H1 (cell line): Measurements from ENCODE around the gene P3H2. TPM values are rescaled to one million over a fixed set of nuclear protein-coding genes. Genes with fewer than 3 reads are reported as not detected.

ENCODE experiments used
- CTCF ChIA-PET: fragments of 300-600 bp; sonication (Branson Sonifier 250); formaldehyde crosslinking; loops from one replicate; lab custom pipeline; 2021; ENCODE audit not compliant: partially characterized antibody; lab: Charles Lee
- POLR2A ChIA-PET: fragments of 300-600 bp; sonication (Branson Sonifier 250); formaldehyde crosslinking; loops from one replicate; lab custom pipeline; 2021; ENCODE audit warnings: inconsistent platforms; ENCODE audit not compliant: partially characterized antibody; lab: Charles Lee
- DNase-seq, 2 experiments: peaks; one replicate each; pipeline versions ENCODE4 v3.0.0 to v3.0.0-alpha.2; 2010 to 2022; ENCODE audit warnings: low spot score in 2 of 2, low read depth in 1 of 2, mixed read lengths in 1 of 2
- FAIRE-seq: peaks from 2 replicates; lab custom pipeline; 2011; peaks lifted over from hg19 to GRCh38; lab: Jason Lieb, UNC
- H2AFZ ChIP-seq: 2 replicates; pipeline ENCODE4 v1.8.1; 2012; ENCODE audit warnings: low read length, inconsistent platforms
- H2AK5ac ChIP-seq: 2 replicates; pipeline ENCODE4 v1.6.1; 2013; ENCODE audit warnings: low read depth, low read length
- H2BK120ac ChIP-seq: replicated peaks from 2 replicates; pipeline ENCODE3; 2013; ENCODE audit warnings: low read depth, low read length, inconsistent platforms
- H2BK12ac ChIP-seq: 2 replicates; pipeline ENCODE4 v1.6.1; 2013; ENCODE audit warnings: low read depth, low read length
- H2BK15ac ChIP-seq: 2 replicates; pipeline ENCODE4 v1.6.1; 2013; ENCODE audit warnings: low read length
- H2BK20ac ChIP-seq: 2 replicates; pipeline ENCODE4 v1.6.1; 2013; ENCODE audit warnings: low read length
- H2BK5ac ChIP-seq: 2 replicates; pipeline ENCODE4 v1.6.1; 2013; ENCODE audit warnings: low read depth, low read length
- H3K14ac ChIP-seq: 2 replicates; pipeline ENCODE4 v1.6.1; 2013; ENCODE audit warnings: inconsistent platforms; ENCODE audit not compliant: insufficient read length
- H3K18ac ChIP-seq: 2 replicates; pipeline ENCODE4 v1.6.1; 2013; ENCODE audit warnings: low read length; ENCODE audit errors: extremely low read depth
- H3K23ac ChIP-seq: 2 replicates; pipeline ENCODE4 v1.6.1; 2013; ENCODE audit warnings: inconsistent platforms; ENCODE audit not compliant: insufficient read length
- H3K23me2 ChIP-seq: 2 replicates; pipeline ENCODE4 v1.6.1; 2013; ENCODE audit warnings: low read depth, low read length
- H3K27ac ChIP-seq: 2 replicates; pipeline ENCODE4 v1.6.1; 2011; ENCODE audit warnings: low read depth, low read length, inconsistent platforms
- H3K27me3 ChIP-seq, 4 experiments: replicated peaks in 1 of 4; 1 replicate in 1 of 4; 2 replicates in 3 of 4; pipeline versions ENCODE4 v1.6.1 to v1.8.1; 2011 to 2013; ENCODE audit warnings: low read length in 3 of 4, mild to moderate bottlenecking in 3 of 4, inconsistent platforms in 2 of 4, mixed read lengths in 2 of 4, moderate library complexity in 1 of 4; ENCODE audit not compliant: control insufficient read depth in 3 of 4, insufficient read depth in 3 of 4; ENCODE audit errors: extremely low read depth in 1 of 4
- H3K36me3 ChIP-seq, 4 experiments: 2 replicates each; pipeline versions ENCODE4 v1.6.1 to v1.8.1; 2011 to 2013; ENCODE audit warnings: mild to moderate bottlenecking in 4 of 4, low read length in 3 of 4, moderate library complexity in 2 of 4, control low read depth in 1 of 4, inconsistent platforms in 1 of 4; ENCODE audit not compliant: insufficient read depth in 4 of 4, control insufficient read depth in 2 of 4
- H3K4ac ChIP-seq: replicated peaks from 2 replicates; pipeline ENCODE3; 2013; ENCODE audit warnings: low read length, low read depth, mixed read lengths, inconsistent platforms; ENCODE audit not compliant: insufficient read length
- H3K4me1 ChIP-seq, 4 experiments: replicated peaks in 1 of 4; 1 replicate in 1 of 4; 2 replicates in 3 of 4; pipeline versions ENCODE4 v1.6.1 to v1.8.1; 2011 to 2013; ENCODE audit warnings: low read length in 3 of 4, inconsistent platforms in 2 of 4, mixed read lengths in 1 of 4; ENCODE audit not compliant: insufficient read depth in 4 of 4, control insufficient read depth in 3 of 4
- H3K4me2 ChIP-seq, 2 experiments: 2 replicates each; pipeline versions ENCODE4 v1.6.1 to v1.8.1; 2011 to 2013; ENCODE audit warnings: low read depth in 2 of 2, low read length in 2 of 2, control low read depth in 1 of 2, inconsistent platforms in 1 of 2, mild to moderate bottlenecking in 1 of 2; ENCODE audit not compliant: insufficient read depth in 1 of 2
- H3K4me3 ChIP-seq, 4 experiments: fragments of 200-600, 300-600 bp in 1 of 4; sonication (generic), shearing (Covaris generic), sonication (Bioruptor Twin) in 1 of 4; 2 replicates each; pipeline versions ENCODE4 v1.5.1 to v1.8.1; 2011 to 2016; ENCODE audit warnings: low read length in 4 of 4, low read depth in 3 of 4, control low read depth in 2 of 4, inconsistent platforms in 2 of 4, mild to moderate bottlenecking in 2 of 4, mixed read lengths in 1 of 4, moderate library complexity in 1 of 4; ENCODE audit not compliant: insufficient read depth in 2 of 4; ENCODE audit errors: extremely low read depth in 1 of 4
- H3K56ac ChIP-seq: replicated peaks from 2 replicates; pipeline ENCODE3; 2013; ENCODE audit warnings: low read depth, mild to moderate bottlenecking, mixed read lengths, low read length, inconsistent platforms; ENCODE audit not compliant: insufficient read length
- H3K79me1 ChIP-seq: 2 replicates; pipeline ENCODE4 v1.6.1; 2013; ENCODE audit warnings: low read depth, low read length, control low read depth
- H3K79me2 ChIP-seq, 2 experiments: 2 replicates each; pipeline versions ENCODE4 v1.6.1 to v1.8.1; 2012 to 2013; ENCODE audit warnings: low read length in 2 of 2, mild to moderate bottlenecking in 2 of 2, inconsistent platforms in 1 of 2; ENCODE audit not compliant: insufficient read depth in 2 of 2, control insufficient read depth in 1 of 2
- H3K9ac ChIP-seq, 4 experiments: replicated peaks in 1 of 4; 1 replicate in 1 of 4; 2 replicates in 3 of 4; pipeline versions ENCODE4 v1.6.1 to v1.8.1; 2011 to 2013; ENCODE audit warnings: low read depth in 3 of 4, low read length in 3 of 4, control low read depth in 2 of 4, mild to moderate bottlenecking in 2 of 4, moderate library complexity in 2 of 4, inconsistent platforms in 1 of 4; ENCODE audit errors: extremely low read depth in 1 of 4
- H3K9me3 ChIP-seq, 2 experiments: 2 replicates each; pipeline versions ENCODE4 v1.6.1 to v1.8.1; 2012 to 2013; ENCODE audit warnings: mild to moderate bottlenecking in 2 of 2, moderate library complexity in 2 of 2, control low read depth in 1 of 2, inconsistent platforms in 1 of 2, low read depth in 1 of 2, low read length in 1 of 2, mixed read lengths in 1 of 2; ENCODE audit not compliant: insufficient read depth in 2 of 2
- H4K20me1 ChIP-seq, 2 experiments: replicated peaks in 1 of 2; 2 replicates each; pipeline versions ENCODE3 to v1.8.1; 2011 to 2013; ENCODE audit warnings: inconsistent platforms in 2 of 2, low read length in 2 of 2, mild to moderate bottlenecking in 1 of 2; ENCODE audit not compliant: insufficient read depth in 2 of 2, control insufficient read depth in 1 of 2
- H4K5ac ChIP-seq: 2 replicates; pipeline ENCODE4 v1.6.1; 2013; ENCODE audit warnings: low read length, low read depth, mixed read lengths, inconsistent platforms; ENCODE audit not compliant: insufficient read length
- H4K8ac ChIP-seq: 2 replicates; pipeline ENCODE4 v1.8.0; 2013; ENCODE audit warnings: mild to moderate bottlenecking, moderate library complexity, low read length, inconsistent platforms; ENCODE audit not compliant: insufficient read depth; ENCODE audit errors: extremely low read depth
- H4K91ac ChIP-seq: replicated peaks from 2 replicates; pipeline ENCODE3; 2013; ENCODE audit warnings: low read length, mixed read lengths, inconsistent platforms; ENCODE audit not compliant: insufficient read length
- GTF2F1 ChIP-seq: IDR thresholded peaks from 2 replicates; pipeline ENCODE4 v1.6.1; 2012; ENCODE audit warnings: low read depth, low read length, improper control_type of control experiment, borderline replicate concordance
- KDM1A ChIP-seq: fragments of 200-600, 300-600 bp; sonication (generic); IDR thresholded peaks from 2 replicates; pipeline ENCODE4 v1.7.1; 2016; ENCODE audit warnings: mild to moderate bottlenecking, low read length, borderline replicate concordance
- TAF7 ChIP-seq: optimal IDR thresholded peaks from 2 replicates; pipeline ENCODE3; 2011; ENCODE audit warnings: low read depth, mild to moderate bottlenecking, inconsistent platforms, low read length, moderate library complexity, borderline replicate concordance
- WGBS, 2 experiments: shearing (Covaris generic) in 1 of 2; methylation state at CpG; one replicate each; pipeline versions ENCODE4 v1.1.6 to v1.1.7; 2013 to 2015; ENCODE audit warnings: low lambda C conversion rate in 2 of 2, mixed read lengths in 2 of 2, inconsistent platforms in 1 of 2, low coverage in 1 of 2, missing lambda C conversion rate in 1 of 2; ENCODE audit not compliant: insufficient replicate concordance in 2 of 2, insufficient coverage in 1 of 2, insufficient read length in 1 of 2; ENCODE audit errors: extremely low coverage in 1 of 2, missing lambda C conversion rate in 1 of 2; 5-methylcytosine and 5-hydroxymethylcytosine counted together
- polyA plus RNA-seq, 7 experiments: library from polyadenylated mRNA; depleted of rRNA in 3 of 7; stranded (reverse) in 5 of 7; unstranded in 2 of 7; fragments of >200 nt in 5 of 7; fragments of 200-250 nt in 2 of 7; gene quantifications; 1 replicate in 5 of 7; 2 replicates in 1 of 7; 4 replicates in 1 of 7; pipeline versions ENCODE4 v1.2.1 to v1.2.3, GENCODE V29; 2011 to 2013; ENCODE audit warnings: missing spikeins in 2 of 7, mixed read lengths in 2 of 7
- total RNA-seq: library from RNA; stranded (reverse); fragmentation: NEBNext Ultra II Directional; extraction: Animal tissue kit (Norgen Biotek cat#: 25700); gene quantifications from 2 replicates; pipeline ENCODE4 v1.2.1, GENCODE V29; 2021

The P3H2 gene
- total and polyA plus RNA-seq, 2 of the 8 experiments (the other 6 are each of a cell fraction or from before 2014, with no cell fraction given), result 40.5 to 60.4 TPM

DNA sequence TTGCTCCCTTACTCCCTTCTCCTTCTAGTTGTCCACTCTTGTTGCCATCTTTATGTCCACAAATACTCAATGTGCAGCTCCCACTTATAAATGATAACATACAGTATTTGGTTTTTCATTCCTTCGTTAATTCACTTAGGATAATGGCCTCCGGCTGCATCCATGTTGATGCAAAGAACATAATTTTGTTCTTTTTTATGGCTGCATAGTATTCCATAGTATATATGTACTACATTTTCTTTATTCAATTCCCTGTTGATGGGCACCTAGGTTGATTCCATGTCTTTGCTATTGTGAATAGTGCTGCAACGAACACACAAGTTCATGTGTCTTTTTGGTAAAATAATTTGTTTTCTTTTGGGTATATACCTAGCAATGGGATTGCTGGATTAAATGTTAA, 21.3 kb upstream of the P3H2 start:
- Histone ChIP-seq H3K9ac (no peak overlapping the region), H3K23ac (no peak overlapping the region), H3K79me1 (no peaks in the 10 kb centered on the region)
- TF ChIP-seq KDM1A (peak; percentile 62; the same call in 1 of the 2 replicates), TAF7 (no peak), GTF2F1 (no peak)
- TF ChIP-seq, all 59 proteins: peak for 1
- Histone ChIP-seq H2AFZ (no peak overlapping the region), H2AK5ac (no peak overlapping the region), H2BK120ac (no peak overlapping the region), H2BK15ac (no peak overlapping the region), H3K14ac (no peak overlapping the region), H2BK20ac (no peak overlapping the region), H3K27me3 (no peaks in the 10 kb centered on the region), H3K4me1 (no peaks in the 10 kb centered on the region), H4K91ac (no peak overlapping the region), H2BK12ac (no peak overlapping the region), H4K5ac (no peak overlapping the region), H3K23me2 (no peaks in the 10 kb centered on the region), H3K4ac (no peak overlapping the region), H3K56ac (no peak overlapping the region), H3K79me2 (no peaks in the 10 kb centered on the region), H3K27ac (no peak overlapping the region), H4K20me1 (no peaks in the 10 kb centered on the region), H3K18ac (no peak overlapping the region), H3K4me3 (no peak overlapping the region), H3K4me2 (no peak overlapping the region), H3K9me3 (peaks cover 5 to 11% of the 10 kb centered on the region in 2 experiments; a peak in 3 of 4 replicates), H2BK5ac (no peak overlapping the region), H3K36me3 (no peaks in the 10 kb centered on the region; a peak in 1 of 8 replicates), H4K8ac (no peak overlapping the region)
- WGBS, 2 experiments, result 83% methylated on average over 3 of the region's 3 CpGs; no CpG with 5 or more reads in 1 of the 2 experiments
- DNase-seq (no peak), FAIRE-seq (no peak)
- ChIA-PET CTCF (no interaction called here), POLR2A (no interaction called here)
